Measurements from ENCODE around the gene CD74.
"Not testable (repeated sequence)": the region's sequence is repeated elsewhere in the genome, so short reads cannot be mapped to it uniquely, and the experiment has no call there.

Gene CD74

GRCh38 chr5:150441813-150442698 lies 29.3 kb upstream of the CD74 start:
- DNase-seq (ENCODE audit: low read depth in 3 of 3): no peak

GRCh38 chr5:150440948-150441812 lies 28.5 kb upstream of the CD74 start:
- DNase-seq (ENCODE audit: low read depth in 3 of 3): no peak

- no peak for DNase-seq (ENCODE audit: low read depth in 3 of 3)
Observed at GRCh38 chr5:150438873-150439546, 26.3 kb upstream of the CD74 start.

- peak; percentile 80 to 89 (median 81) for DNase-seq (ENCODE audit: low read depth in 3 of 3)
Observed at GRCh38 chr5:150436141-150436680, 23.5 kb upstream of the CD74 start.

- no peak for DNase-seq (ENCODE audit: low read depth in 3 of 3)
Observed at GRCh38 chr5:150434464-150434863, 21.8 kb upstream of the CD74 start.

GRCh38 chr5:150431574-150431973 lies 18.9 kb upstream of the CD74 start:
- DNase-seq (ENCODE audit: low read depth in 3 of 3): no peak

GRCh38 chr5:150431048-150431447 lies 18.3 kb upstream of the CD74 start:
- no peak for DNase-seq (ENCODE audit: low read depth in 3 of 3)

- DNase-seq (ENCODE audit: low read depth in 3 of 3): no peak
Observed at GRCh38 chr5:150429410-150429873, 16.7 kb upstream of the CD74 start.

- DNase-seq (ENCODE audit: low read depth in 3 of 3): no peak
Observed at GRCh38 chr5:150428978-150429377, 16.3 kb upstream of the CD74 start.

- DNase-seq (ENCODE audit: low read depth in 3 of 3): no peak
Observed at GRCh38 chr5:150428106-150428876, 15.6 kb upstream of the CD74 start.

- not testable (repeated sequence) for DNase-seq (ENCODE audit: low read depth in 3 of 3)
Observed at GRCh38 chr5:150426165-150426564, 13.5 kb upstream of the CD74 start.

- DNase-seq (ENCODE audit: low read depth in 3 of 3): no peak
Observed at GRCh38 chr5:150422758-150423157, 10.0 kb upstream of the CD74 start.

- DNase-seq (ENCODE audit: low read depth in 3 of 3): no peak
Observed at GRCh38 chr5:150422075-150422474, 9.4 kb upstream of the CD74 start.

GRCh38 chr5:150419630-150420270 lies 7.0 kb upstream of the CD74 start:
- DNase-seq (ENCODE audit: low read depth in 3 of 3): no peak

GRCh38 chr5:150413902-150414790 lies 1.4 kb upstream of the CD74 start:
- DNase-seq (ENCODE audit: low read depth in 3 of 3): not testable (repeated sequence)

GRCh38 chr5:150413176-150413901 lies 629 bp upstream of the CD74 start:
- DNase-seq (ENCODE audit: low read depth in 3 of 3): no peak

GRCh38 chr5:150411245-150411979 lies 1.3 kb downstream of the CD74 start:
- DNase-seq (ENCODE audit: low read depth in 3 of 3): peak; percentile 28 to 53 (median 40)

All from stimulated activated CD4-positive, alpha-beta T cell treated with anti-CD3 and anti-CD28 coated beads, TNF-alpha, amount 100 ng/mL, for 4 hours (primary cell).